Stimulated activated CD4-positive, alpha-beta T cell treated with anti-CD3 and anti-CD28 coated beads, Interleukin-4, amount 100 ng/mL, for 48 hours (primary cell): ENCODE measurements around the gene POLH.

Experiments used
- DNase-seq, 2 donors: peaks; one replicate each; pipeline ENCODE4 v3.0.0-alpha.2; 2020; ENCODE audit warnings: low read depth in 2 of 2

The POLH gene

DNA sequence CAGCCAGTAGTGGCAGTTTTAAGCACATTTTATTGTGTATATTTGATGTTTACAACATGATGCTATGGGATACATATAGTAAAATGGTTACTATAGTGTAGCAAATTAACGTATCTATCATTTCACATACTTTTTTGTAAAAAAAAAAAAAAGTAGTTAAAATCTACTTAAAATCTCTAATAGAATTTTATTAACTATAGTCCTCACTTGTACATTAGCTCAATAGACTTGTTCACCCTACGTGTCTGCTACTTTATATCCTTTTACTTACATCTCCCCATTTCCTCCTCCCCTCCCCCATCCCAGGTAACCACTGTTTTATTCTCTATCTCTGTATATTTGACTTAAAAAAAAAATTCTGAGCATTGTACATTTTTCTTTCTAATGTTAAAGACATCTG is 30.0 kb downstream of the POLH start:
- no peak for DNase-seq

DNA sequence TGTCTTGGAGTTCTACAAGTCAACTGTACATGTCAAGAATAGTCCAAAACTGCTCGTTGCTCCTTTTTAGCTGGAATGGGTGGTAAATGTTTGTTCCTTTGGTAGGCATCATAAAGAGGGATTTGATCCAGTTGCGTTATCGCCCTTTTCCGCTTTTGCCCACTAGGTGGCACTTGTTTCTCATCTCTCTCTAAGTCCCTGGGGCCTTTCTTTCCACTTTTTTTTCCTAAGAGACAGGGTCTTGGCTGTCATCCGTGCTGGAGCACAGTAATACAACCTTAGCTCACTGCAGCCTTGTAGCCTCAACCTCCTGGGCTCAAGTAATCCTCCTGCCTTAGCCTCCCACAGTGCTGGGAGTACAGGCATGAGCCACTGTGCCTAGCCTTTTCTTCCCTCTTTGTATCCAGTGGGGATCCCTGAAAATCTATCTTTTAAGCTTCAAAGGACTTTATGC is 32.4 kb downstream of the POLH start:
- DNase-seq, result peak; percentile 48 to 49

GRCh38 chr6:43608807-43609206 is 32.8 kb downstream of the POLH start:
- no peak for DNase-seq

DNA sequence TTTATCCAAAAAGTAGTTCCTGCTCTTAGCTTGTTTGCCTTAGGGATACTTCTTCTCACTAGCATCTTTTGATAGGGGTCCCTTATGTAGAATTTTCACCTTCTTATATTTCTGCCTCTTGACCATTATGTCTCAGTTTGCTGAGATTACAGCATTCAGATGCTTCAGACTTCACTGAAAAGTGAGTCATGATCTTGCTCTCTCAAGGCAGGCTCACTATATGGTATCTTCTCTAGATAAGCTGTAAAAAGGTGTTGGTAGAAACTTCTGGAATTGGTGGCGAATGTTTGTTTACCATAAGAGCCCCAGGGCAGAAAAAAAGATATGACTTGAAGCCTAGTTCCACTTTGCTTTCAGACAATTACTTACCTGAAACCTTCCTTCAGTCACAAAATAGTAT is 33.4 kb downstream of the POLH start:
- DNase-seq, result no peak

DNA sequence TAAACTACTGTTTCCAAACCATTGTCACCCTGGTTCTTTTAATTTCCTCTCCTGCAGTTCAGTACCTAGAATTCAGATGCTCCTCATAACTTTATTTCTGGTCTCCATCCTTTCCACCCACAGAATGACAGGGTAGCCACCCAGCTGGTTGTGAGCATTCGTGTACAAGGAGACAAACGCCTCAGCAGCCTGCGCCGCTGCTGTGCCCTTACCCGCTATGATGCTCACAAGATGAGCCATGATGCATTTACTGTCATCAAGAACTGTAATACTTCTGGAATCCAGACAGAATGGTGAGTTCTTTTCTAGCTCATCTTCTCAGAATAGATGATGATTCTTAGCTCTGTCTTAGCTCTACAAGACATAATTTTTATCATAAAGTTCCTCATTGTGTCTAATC is 34.4 kb downstream of the POLH start:
- DNase-seq, result no peak

- DNase-seq, result no peak
These were observed 37.9 kb downstream of the POLH start for GRCh38 chr6:43613721-43614395.

- DNase-seq, result no peak
These were observed 38.4 kb downstream of the POLH start for GRCh38 chr6:43614396-43614730.

DNA sequence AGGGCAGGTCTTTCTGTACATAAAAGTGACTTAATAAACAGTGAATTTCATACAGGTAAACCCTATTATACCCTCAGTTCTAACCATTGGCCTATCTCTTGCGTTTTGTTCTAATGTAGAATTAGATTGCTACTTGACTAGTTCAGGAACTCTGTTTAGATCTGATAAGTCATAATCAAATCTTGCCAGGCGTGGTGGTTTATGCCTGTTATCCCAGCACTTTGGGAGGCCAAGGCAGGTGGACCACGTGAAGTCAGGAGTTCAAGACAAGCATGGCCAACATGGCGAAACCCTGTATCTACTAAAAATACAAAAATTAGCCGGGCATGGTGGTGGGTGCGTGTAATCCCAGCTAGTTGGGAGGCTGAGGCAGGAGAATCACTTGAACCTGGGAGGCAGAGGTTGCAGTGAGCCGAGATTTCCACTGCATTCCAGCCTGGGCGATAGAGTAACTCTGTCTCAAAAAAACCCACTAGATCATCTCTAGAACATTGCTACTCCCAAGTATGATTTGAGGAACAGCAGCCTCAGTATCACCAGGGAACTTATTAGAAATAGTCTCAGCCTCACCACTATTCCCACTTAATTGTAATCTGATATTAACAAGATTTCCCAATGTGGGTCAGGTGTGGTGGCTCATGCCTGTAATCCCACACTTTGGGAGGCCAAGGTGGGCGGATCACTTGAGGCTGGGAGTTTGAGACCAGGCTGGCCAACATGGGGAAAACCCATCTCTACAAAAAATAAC is 40.9 kb downstream of the POLH start:
- DNase-seq, result no peak

- DNase-seq, result no peak
These were observed 45.3 kb downstream of the POLH start for GRCh38 chr6:43621078-43621835.

- DNase-seq, result no peak
These were observed 45.8 kb downstream of the POLH start for GRCh38 chr6:43621836-43622180.

GRCh38 chr6:43622541-43622940 is 46.6 kb downstream of the POLH start:
- no peak for DNase-seq

DNA sequence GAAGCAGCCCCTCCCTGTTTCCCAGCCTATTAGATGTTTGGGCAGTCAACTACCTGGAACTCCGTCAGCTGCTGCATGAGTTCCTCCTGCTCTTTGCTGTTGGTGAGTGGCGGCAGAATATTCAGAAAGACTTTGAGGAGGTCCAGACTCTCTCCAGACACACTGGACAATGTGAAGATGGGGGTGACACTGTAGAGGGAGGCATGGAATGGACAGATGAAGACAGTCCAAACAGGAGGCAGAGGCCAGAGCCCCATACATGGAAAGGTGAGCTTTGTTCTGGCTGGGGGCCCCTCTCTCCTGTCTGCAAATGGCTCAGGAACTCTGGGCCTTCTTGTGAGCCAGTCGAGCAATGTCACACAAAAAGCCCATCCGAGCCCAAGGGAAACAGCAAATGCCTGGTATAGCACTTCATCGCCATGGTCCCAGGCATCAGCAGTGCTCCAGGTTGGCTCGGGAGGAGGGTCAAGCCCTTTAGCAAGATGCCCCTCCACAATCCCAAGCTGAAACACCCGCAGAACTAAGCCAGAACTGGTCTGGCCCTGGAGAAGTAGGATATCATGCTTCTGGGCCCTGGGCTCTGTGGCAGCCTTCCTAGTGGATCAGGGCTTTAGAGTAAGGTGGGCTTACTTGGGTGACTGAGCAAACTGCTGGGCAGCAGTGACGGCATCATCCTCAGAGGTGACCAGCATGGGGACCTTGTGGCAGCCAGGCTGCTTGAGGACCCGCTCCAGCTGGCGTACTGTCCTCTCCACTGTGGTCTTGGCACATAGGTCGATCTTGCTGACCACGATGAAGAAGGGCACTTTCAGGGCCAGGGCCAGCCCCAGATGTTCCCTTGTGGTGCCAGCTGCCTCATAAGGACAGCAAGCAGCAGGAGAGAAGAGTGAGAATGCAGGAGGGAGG is 48.1 kb downstream of the POLH start:
- no peak for DNase-seq

DNA sequence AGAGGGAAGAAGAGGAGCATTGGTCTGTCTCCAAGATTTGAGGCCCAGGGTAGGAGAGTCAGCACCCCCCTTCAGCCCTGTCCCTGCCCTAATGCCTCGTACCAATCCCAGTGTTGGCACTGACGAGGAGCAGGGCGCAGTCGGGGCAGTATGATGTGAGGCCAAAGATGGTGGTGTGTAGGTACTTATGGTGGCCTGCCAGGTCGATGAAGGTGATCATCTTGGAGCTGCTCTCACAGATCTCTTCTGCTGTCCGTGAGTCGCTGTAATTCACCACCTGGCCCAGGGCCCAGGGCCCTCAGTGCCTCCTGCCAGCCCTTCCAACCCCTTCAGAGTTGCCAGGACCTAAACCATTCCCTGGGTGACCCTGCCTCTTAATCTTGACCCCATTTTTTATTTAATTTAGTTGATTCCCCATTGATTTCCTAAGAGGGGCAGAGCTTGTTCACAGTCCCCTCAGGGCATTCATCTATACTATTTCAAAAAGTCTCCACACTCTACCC is 48.9 kb downstream of the POLH start:
- DNase-seq, result no peak

GRCh38 chr6:43625393-43625992 is 49.5 kb downstream of the POLH start:
- DNase-seq, result no peak

DNA sequence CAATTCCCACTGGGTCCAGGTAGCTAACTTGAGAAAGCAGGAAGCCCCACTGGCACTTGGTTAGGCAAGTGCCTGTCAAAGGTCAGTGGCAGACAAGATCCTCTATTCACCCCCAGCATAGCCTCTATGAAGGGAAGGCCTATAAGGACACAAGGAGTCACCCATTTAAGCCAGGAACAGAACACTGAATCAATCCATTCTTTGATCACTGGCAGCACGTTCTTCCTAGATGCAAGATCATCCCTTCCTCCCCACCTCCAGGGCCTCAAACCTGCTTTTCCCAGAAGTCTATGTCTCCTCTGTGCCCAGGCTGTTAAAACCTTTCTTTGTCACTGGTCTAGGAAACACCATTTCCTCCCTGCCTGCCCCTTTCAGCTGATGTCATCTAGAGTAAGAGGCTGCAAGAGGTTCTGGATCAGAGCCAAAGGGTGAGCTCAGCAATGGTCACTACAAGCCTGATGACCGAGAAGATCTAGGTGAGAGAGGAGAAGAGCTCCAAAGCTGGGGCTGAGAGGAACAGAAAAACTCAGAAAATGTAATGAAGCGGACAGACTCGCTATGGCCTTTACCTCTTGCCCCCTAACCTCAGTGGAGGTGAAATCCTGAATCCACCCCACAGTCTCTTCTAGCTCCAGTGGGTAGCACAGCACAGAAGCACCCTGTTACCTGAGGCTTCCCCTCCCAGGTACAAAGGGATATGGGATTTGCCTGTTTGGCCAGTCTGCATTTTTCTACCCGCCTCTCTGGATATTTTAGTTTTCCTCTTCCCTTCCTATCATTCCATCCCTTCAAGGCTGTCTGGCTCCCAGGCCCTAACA is 51.2 kb downstream of the POLH start:
- DNase-seq, result no peak

GRCh38 chr6:43628393-43629103 is 52.6 kb downstream of the POLH start:
- DNase-seq, result peak; percentile 28 to 46

GRCh38 chr6:43629104-43629504 is 53.1 kb downstream of the POLH start, which contains the start of gene GTPBP2:
Gene GTPBP2 (minus strand): TSS chr6:43629264. CDS start chr6:43629162, 102 bp downstream.
- DNase-seq, result peak; percentile 91 to 95

DNA sequence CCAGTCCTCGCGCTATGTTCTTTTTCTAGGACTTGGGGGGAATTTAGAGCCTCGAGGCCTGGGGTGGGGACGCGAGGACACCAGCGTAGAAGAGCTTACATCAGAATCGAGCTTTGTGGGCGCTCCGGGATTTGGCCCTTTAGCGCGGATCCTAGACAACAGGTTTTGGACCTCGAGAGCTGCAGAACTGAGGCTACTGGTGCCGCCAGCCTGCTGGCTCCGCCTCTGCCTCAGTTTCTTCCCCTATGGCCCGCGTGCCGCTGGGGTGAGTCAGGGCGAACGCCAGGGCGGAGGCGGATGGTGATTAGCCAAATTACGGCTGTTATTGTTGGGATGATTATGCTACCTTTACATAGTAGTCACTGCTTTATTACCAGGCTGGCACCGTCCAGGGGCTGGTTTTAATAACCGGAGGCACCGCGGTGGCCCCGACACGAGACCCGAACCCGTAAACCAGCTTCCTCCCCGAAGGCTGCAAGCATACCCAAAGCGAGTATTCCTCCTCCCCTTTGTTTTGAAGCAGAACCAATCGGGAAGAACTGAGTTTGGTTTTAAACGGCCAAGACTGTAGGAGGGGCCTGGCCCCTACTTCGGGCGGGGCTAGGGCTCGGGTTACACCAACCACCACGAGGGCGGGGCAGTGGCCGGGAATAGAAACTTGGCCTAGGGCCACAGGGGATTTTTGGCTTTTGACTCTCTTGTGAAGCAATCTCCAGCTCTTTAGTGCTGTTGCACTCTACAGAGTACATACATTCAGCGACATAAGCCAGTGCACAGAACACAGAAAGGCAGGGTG is 53.7 kb downstream of the POLH start:
- peak; percentile 83 to 90 for DNase-seq
